NCI-H345 (cell line): ENCODE data around the gene KDM3B.
"Not testable (repeated sequence)": the region's sequence is repeated elsewhere in the genome, so short reads cannot be mapped to it uniquely, and the experiment has no call there.

Experiments
- DNase-seq: peaks from one replicate; lab custom pipeline; 2025; lab: John Stamatoyannopoulos, UW

The KDM3B gene

GRCh38 chr5:138466125-138466899, 113.8 kb downstream of the KDM3B start:
- no peak for DNase-seq

GRCh38 chr5:138466900-138467710, 114.6 kb downstream of the KDM3B start:
- DNase-seq = no peak

- DNase-seq = no peak
Observed at GRCh38 chr5:138467711-138468132, 115.2 kb downstream of the KDM3B start.

- DNase-seq = no peak
Observed at GRCh38 chr5:138468133-138468965, 115.9 kb downstream of the KDM3B start.

- no peak for DNase-seq
Observed at GRCh38 chr5:138468966-138469539, 116.6 kb downstream of the KDM3B start.

- DNase-seq = no peak
Observed at GRCh38 chr5:138469540-138470321, 117.2 kb downstream of the KDM3B start.

- no peak for DNase-seq
Observed at GRCh38 chr5:138470322-138471051, 118.0 kb downstream of the KDM3B start.

GRCh38 chr5:138471052-138471361, 118.5 kb downstream of the KDM3B start:
- DNase-seq = no peak

- no peak for DNase-seq
Observed at GRCh38 chr5:138472353-138472752, 119.9 kb downstream of the KDM3B start.

GRCh38 chr5:138473151-138473550, 120.7 kb downstream of the KDM3B start:
- not testable (repeated sequence) for DNase-seq

GRCh38 chr5:138476918-138477317, 124.4 kb downstream of the KDM3B start:
- DNase-seq = no peak

GRCh38 chr5:138482638-138483037, 130.2 kb downstream of the KDM3B start:
- DNase-seq = no peak
